ENCODE data around the gene MBTPS1. TPM values are rescaled to one million over a fixed set of nuclear protein-coding genes. Genes with fewer than 3 reads are reported as not detected.

Gene MBTPS1
- total and polyA plus RNA-seq, 9 of the 15 experiments (the other 6 are each of a cell fraction or from before 2014, with no cell fraction given): 2.8 to 57.6 (median 43.8) TPM

DNA sequence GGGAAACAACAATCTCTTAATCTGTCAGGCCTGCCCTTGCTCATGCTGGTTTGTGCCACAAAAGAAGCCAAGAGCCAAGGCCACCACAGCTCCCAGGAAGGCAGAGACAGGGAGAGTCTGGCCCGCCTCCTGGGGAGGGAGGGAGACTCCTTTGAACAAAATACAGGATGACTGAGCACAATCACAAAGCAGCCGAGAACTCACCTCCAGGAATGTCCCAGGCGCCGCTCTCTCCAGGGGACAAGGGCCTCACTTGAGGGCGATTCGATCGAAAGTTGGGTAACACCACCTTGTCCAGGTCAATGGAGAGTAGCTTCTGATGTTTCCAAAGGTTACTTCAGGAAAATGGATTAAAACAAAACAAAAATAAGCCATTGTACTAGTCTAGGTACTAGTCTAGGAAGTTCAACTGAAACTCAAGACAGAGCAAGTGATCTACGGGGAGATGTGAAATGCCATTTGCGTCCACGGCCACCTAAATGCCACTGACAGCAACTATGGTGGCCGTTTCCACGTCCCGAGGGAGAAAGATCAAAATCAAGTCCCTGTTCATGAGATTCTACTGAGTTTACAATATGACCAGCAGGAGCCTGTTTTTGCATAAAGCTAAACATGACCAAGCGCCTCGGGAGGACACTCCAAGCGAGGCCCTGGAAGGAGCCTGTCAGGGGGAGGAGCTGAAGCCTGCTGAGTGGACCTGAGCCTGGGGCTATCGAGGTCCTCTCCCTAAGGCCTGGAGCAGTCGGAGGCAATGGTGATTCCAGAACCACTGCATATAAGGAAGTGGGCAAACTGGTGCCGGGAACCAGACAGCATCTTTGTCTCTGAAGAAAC lies 60.7 kb downstream of the MBTPS1 start (continued):
- TF ChIP-seq MAFF (IDR thresholded peaks at IDR 0.05; ENCODE audit: low read length) (0 out of 2 replicates have a peak, but pooled peaks have one; percentile 47), ZNF174 (CRISPR knock-in tag; IDR thresholded peaks at IDR 0.05) (no peak), POLR2A (conservative IDR thresholded peaks at IDR 0.05) (0 out of 2 replicates have a peak, but pooled peaks have one; percentile 24), RBBP5 (IDR thresholded peaks at IDR 0.05; ENCODE audit: borderline replicate concordance, insufficient read depth, low read length, poor library complexity, severe bottlenecking) (peak; percentile 53)

DNA sequence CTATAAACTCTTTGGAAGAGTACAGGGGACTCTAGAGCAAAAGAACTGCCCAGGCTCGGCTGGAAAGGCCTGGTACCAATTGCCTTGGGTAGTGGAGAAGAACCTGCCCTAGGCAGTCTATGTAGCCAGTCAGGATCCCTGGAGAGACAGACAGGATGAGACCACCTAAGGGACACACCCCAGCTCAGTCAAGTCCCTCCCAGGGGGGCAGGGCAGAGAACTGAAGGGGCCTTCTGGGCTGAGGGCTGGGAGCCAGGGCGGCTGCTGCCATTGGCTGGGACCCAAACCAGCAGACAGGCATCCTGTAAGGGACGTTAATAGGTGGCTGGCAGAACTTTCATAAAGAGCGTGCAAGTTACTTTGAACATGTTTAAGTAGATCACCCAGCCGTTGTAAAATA lies 61.4 kb downstream of the MBTPS1 start:
- in situ Hi-C loops (cut with MboI): no loop called here
- no peaks in the 10 kb centered on the region for H3K27me3 ChIP-seq (ENCODE audit: control insufficient read depth in 2 of 2, insufficient read depth in 2 of 2, low read length in 2 of 2)
- CTCF ChIA-PET (ENCODE audit: low intra/inter-chr PET ratio): no interaction called here
- intact Hi-C loops (cut with micrococcal nuclease): no loop called here
- no TSS peak for BruUV-seq (replicated peaks)
- peaks cover 81% of the 10 kb centered on the region for H3K36me3 ChIP-seq (ENCODE audit: control insufficient read depth, insufficient read depth, low read length)
- FAIRE-seq: no peak
- peak overlapping the region in 1 of 2 experiments; percentile 80; a peak in 2 of 4 replicates for H3K9ac ChIP-seq (ENCODE audit: insufficient read depth in 1 of 2, low read depth in 2 of 2, low read length in 2 of 2)
- no peaks in the 10 kb centered on the region for H3K79me2 ChIP-seq (ENCODE audit: control insufficient read depth, insufficient read depth, low read length)
- 82% methylated on average over 5 of the region's 5 CpGs for WGBS (ENCODE audit: insufficient coverage, low coverage, missing lambda C conversion rate)
- peak; percentile 19; the same call in 1 of the 3 replicates for ATAC-seq
- H3K4me1 ChIP-seq (replicated peaks in 1 of 2; ENCODE audit: control insufficient read depth in 2 of 2, insufficient read depth in 2 of 2, low read length in 2 of 2): peaks cover 8 to 21% of the 10 kb centered on the region in 2 experiments; a peak in 4 of 5 replicates
- H3K4me2 ChIP-seq (ENCODE audit: insufficient read depth, low read length): no peak overlapping the region
- TF ChIP-seq, protein P1, sequence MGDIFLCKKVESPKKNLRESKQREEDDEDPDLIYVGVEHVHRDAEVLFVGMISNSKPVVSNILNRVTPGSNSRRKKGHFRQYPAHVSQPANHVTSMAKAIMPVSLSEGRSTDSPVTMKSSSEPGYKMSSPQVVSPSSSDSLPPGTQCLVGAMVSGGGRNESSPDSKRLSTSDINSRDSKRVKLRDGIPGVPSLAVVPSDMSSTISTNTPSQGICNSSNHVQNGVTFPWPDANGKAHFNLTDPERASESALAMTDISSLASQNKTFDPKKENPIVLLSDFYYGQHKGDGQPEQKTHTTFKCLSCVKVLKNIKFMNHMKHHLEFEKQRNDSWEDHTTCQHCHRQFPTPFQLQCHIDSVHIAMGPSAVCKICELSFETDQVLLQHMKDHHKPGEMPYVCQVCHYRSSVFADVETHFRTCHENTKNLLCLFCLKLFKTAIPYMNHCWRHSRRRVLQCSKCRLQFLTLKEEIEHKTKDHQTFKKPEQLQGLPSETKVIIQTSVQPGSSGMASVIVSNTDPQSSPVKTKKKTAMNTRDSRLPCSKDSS (IDR thresholded peaks at IDR 0.05; ENCODE audit: low read depth, partially characterized antibody): no peak
- TF ChIP-seq HMG20A (CRISPR knock-in tag; conservative IDR thresholded peaks at IDR 0.05) (no peak), EGR1 (conservative IDR thresholded peaks at IDR 0.05) (no peak), CXXC5 (CRISPR knock-in tag; IDR thresholded peaks at IDR 0.05) (no peak), ZNF316 (IDR thresholded peaks at IDR 0.05) (no peak), SIN3A (IDR thresholded peaks at IDR 0.05; ENCODE audit: borderline replicate concordance in 2 of 2, control insufficient read depth in 1 of 2, low read depth in 2 of 2, low read length in 2 of 2) (no peak), SNIP1 (IDR thresholded peaks at IDR 0.05; ENCODE audit: low read depth) (no peak), PHF20 (IDR thresholded peaks at IDR 0.05; ENCODE audit: partially characterized antibody) (no peak), PYGO2 (tag; IDR thresholded peaks at IDR 0.05) (no peak)
- peak overlapping the region; percentile 66; the same call in 1 of the 3 replicates for H3K27ac ChIP-seq (ENCODE audit: extremely low read depth, low read depth, low read length)
- no peaks in the 10 kb centered on the region; the same call in 1 of the 2 replicates for H4K20me1 ChIP-seq (replicated peaks; ENCODE audit: control insufficient read depth, insufficient read depth, low read length)
- peak in 2 of 4 experiments; percentile 36 for DNase-seq (ENCODE audit: extremely low read depth in 1 of 4, low spot score in 3 of 4)
- POLR2A ChIA-PET: interaction anchor here (0.6 to 2.1 kb wide), 5 partner anchors 13 to 84 kb away, joined by 3 to 9 read pairs (median 4); partner anchors contain the start of gene SLC38A8
- H3K9me3 ChIP-seq (replicated peaks; ENCODE audit: control insufficient read depth, insufficient read depth, low read depth, low read length): no peaks in the 10 kb centered on the region
- peaks cover 4% of the 10 kb centered on the region for H3K9me1 ChIP-seq (ENCODE audit: control insufficient read depth, insufficient read depth, low read length)
- H2AFZ ChIP-seq (ENCODE audit: low read depth, low read length): no peak overlapping the region
- H3K4me3 ChIP-seq: no peak overlapping the region
